ENCODE measurements around the gene NKD1. TPM values are rescaled to one million over a fixed set of nuclear protein-coding genes. Genes with fewer than 3 reads are reported as not detected.

Gene NKD1
- total and polyA plus RNA-seq, 2 donors from 2014 or later = 1.1 to 9.9 TPM

DNA sequence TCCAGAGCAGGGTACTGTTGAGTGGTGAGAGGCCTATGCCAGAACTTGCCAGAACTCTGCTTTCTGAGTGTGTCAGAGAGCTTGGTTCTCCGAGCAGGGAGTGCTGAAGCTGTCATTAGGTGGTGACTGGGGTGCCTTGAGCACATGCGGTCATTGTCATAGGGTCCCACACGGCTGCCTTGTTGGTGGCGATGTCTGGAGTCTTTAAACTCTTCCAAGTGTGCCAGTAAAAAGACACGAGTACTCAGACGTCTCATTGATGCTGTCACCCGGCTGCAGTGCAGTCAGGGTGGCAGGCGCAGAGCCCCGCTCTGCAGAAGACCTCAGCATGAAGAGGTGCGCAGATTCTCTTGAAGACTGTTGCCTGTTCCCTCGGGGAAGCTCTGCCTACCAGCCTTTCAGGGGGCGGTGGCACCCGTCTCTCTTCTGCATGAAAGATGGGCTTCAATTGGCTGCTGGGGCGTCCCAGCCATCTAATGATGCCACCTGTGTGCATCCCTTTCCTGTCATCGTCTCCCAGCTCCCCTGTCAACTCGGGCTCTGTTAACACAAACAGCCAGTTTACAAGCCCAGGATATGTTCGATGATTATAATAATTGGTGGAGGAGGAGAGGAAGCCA lies 58.3 kb downstream of the NKD1 start:
- FAIRE-seq (no peak), DNase-seq (no peak)
- Histone ChIP-seq H3K27ac (ENCODE audit: low read depth in 2 of 2, low read length in 2 of 2) (no peak overlapping the region), H3K36me3 (ENCODE audit: control insufficient read depth in 2 of 3, insufficient read depth in 3 of 3, low read length in 3 of 3) (no peaks in the 10 kb centered on the region), H3K9me3 (ENCODE audit: control insufficient read depth in 2 of 3, insufficient read depth in 1 of 3, low read length in 3 of 3) (no peaks in the 10 kb centered on the region), H3K9ac (ENCODE audit: low read length in 3 of 3) (no peak overlapping the region), H3K27me3 (ENCODE audit: control insufficient read depth, insufficient read depth, low read length) (no peaks in the 10 kb centered on the region), H3K4me3 (ENCODE audit: low read length in 3 of 3) (no peak overlapping the region), H3K4me1 (ENCODE audit: control insufficient read depth in 2 of 3, insufficient read depth in 2 of 3, low read depth in 1 of 3, low read length in 3 of 3) (peaks cover 0 to 9% (median 3%) of the 10 kb centered on the region in 3 donors)
- intact Hi-C loops (cut with DNase I) = no loop called here
- TF ChIP-seq, protein P1, sequence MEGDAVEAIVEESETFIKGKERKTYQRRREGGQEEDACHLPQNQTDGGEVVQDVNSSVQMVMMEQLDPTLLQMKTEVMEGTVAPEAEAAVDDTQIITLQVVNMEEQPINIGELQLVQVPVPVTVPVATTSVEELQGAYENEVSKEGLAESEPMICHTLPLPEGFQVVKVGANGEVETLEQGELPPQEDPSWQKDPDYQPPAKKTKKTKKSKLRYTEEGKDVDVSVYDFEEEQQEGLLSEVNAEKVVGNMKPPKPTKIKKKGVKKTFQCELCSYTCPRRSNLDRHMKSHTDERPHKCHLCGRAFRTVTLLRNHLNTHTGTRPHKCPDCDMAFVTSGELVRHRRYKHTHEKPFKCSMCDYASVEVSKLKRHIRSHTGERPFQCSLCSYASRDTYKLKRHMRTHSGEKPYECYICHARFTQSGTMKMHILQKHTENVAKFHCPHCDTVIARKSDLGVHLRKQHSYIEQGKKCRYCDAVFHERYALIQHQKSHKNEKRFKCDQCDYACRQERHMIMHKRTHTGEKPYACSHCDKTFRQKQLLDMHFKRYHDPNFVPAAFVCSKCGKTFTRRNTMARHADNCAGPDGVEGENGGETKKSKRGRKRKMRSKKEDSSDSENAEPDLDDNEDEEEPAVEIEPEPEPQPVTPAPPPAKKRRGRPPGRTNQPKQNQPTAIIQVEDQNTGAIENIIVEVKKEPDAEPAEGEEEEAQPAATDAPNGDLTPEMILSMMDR (IDR thresholded peaks at IDR 0.05; ENCODE audit: borderline replicate concordance, extremely low read depth, insufficient read depth) = no peak

GRCh38 chr16:50607051-50607431 lies 58.8 kb downstream of the NKD1 start:
- no peaks in the 10 kb centered on the region for H3K9me3 ChIP-seq (ENCODE audit: control insufficient read depth in 2 of 3, insufficient read depth in 1 of 3, low read length in 3 of 3)
- FAIRE-seq = no peak
- H3K4me3 ChIP-seq (ENCODE audit: low read length in 3 of 3) = no peak overlapping the region
- H3K9ac ChIP-seq (ENCODE audit: low read length in 3 of 3) = no peak overlapping the region
- peaks cover 0 to 8% (median 3%) of the 10 kb centered on the region in 3 donors for H3K4me1 ChIP-seq (ENCODE audit: control insufficient read depth in 2 of 3, insufficient read depth in 2 of 3, low read depth in 1 of 3, low read length in 3 of 3)
- no peaks in the 10 kb centered on the region for H3K27me3 ChIP-seq (ENCODE audit: control insufficient read depth, insufficient read depth, low read length)
- H3K27ac ChIP-seq (ENCODE audit: low read depth in 2 of 2, low read length in 2 of 2) = no peak overlapping the region
- intact Hi-C loops (cut with DNase I) = no loop called here
- no peak for DNase-seq
- TF ChIP-seq, protein P1 (IDR thresholded peaks at IDR 0.05; ENCODE audit: borderline replicate concordance, extremely low read depth, insufficient read depth) = no peak
- no peaks in the 10 kb centered on the region for H3K36me3 ChIP-seq (ENCODE audit: control insufficient read depth in 2 of 3, insufficient read depth in 3 of 3, low read length in 3 of 3)

GRCh38 chr16:50607447-50607846 lies 59.3 kb downstream of the NKD1 start:
- TF ChIP-seq, protein P1 (IDR thresholded peaks at IDR 0.05; ENCODE audit: borderline replicate concordance, extremely low read depth, insufficient read depth) = no peak
- FAIRE-seq (no peak), DNase-seq (no peak)
- Histone ChIP-seq H3K36me3 (ENCODE audit: control insufficient read depth in 2 of 3, insufficient read depth in 3 of 3, low read length in 3 of 3) (no peaks in the 10 kb centered on the region), H3K27me3 (ENCODE audit: control insufficient read depth, insufficient read depth, low read length) (no peaks in the 10 kb centered on the region), H3K9me3 (ENCODE audit: control insufficient read depth in 2 of 3, insufficient read depth in 1 of 3, low read length in 3 of 3) (no peaks in the 10 kb centered on the region), H3K4me3 (ENCODE audit: low read length in 3 of 3) (no peak overlapping the region), H3K27ac (ENCODE audit: low read depth in 2 of 2, low read length in 2 of 2) (no peak overlapping the region), H3K9ac (ENCODE audit: low read length in 3 of 3) (no peak overlapping the region), H3K4me1 (ENCODE audit: control insufficient read depth in 2 of 3, insufficient read depth in 2 of 3, low read depth in 1 of 3, low read length in 3 of 3) (peaks cover 0 to 8% (median 3%) of the 10 kb centered on the region in 3 donors)
- intact Hi-C loops (cut with DNase I) = no loop called here

Data from kidney (tissue), 14 donors.